ENCODE data around the gene PPARD.

The PPARD gene

GRCh38 chr6:35372633-35373032, 30.3 kb downstream of the PPARD start:
- POLR2A ChIA-PET (ENCODE audit: low non-redundant PET), result no interaction called here
- CTCF ChIA-PET, result interaction anchor here (0.7 kb wide), 1 partner anchor 1365 kb away, joined by 3 read pairs; no protein-coding TSS in a partner anchor
- TF ChIP-seq CTCF (conservative IDR thresholded peaks at IDR 0.05; ENCODE audit: low read depth), result no peak
- DNase-seq (ENCODE audit: low spot score), result no peak
- H3K27ac ChIP-seq, result no peak overlapping the region

GRCh38 chr6:35376281-35376680, 33.9 kb downstream of the PPARD start:
- H3K27ac ChIP-seq, result no peak overlapping the region

GRCh38 chr6:35377002-35377401, 34.6 kb downstream of the PPARD start:
- POLR2A ChIA-PET (ENCODE audit: low non-redundant PET), result no interaction called here
- CTCF ChIA-PET, result interaction anchor here (0.6 kb wide), 1 partner anchor 46 kb away, joined by 3 read pairs; no protein-coding TSS in a partner anchor
- DNase-seq (ENCODE audit: low spot score), result no peak
- TF ChIP-seq CTCF (conservative IDR thresholded peaks at IDR 0.05; ENCODE audit: low read depth), result no peak
- H3K27ac ChIP-seq, result no peak overlapping the region

More at GRCh38 chr6:35376281-35376680, 33.9 kb downstream of the PPARD start:
- POLR2A ChIA-PET (ENCODE audit: low non-redundant PET), result no interaction called here
- CTCF ChIA-PET, result interaction anchor here (0.6 kb wide), 1 partner anchor 45 kb away, joined by 3 read pairs; no protein-coding TSS in a partner anchor
- no peak for DNase-seq (ENCODE audit: low spot score)
- TF ChIP-seq CTCF (conservative IDR thresholded peaks at IDR 0.05; ENCODE audit: low read depth), result no peak

- POLR2A ChIA-PET (ENCODE audit: low non-redundant PET), result no interaction called here
- H3K27ac ChIP-seq, result no peak overlapping the region
- CTCF ChIA-PET, result interaction anchor here (1.0 kb wide), 1 partner anchor 18 kb away, joined by 3 read pairs; no protein-coding TSS in a partner anchor
- TF ChIP-seq CTCF (conservative IDR thresholded peaks at IDR 0.05; ENCODE audit: low read depth), result no peak
- DNase-seq (ENCODE audit: low spot score), result no peak
Measured at GRCh38 chr6:35378261-35378660, 35.9 kb downstream of the PPARD start.

- ChIA-PET CTCF (no interaction called here), POLR2A (ENCODE audit: low non-redundant PET) (no interaction called here)
- no peak for DNase-seq (ENCODE audit: low spot score)
- TF ChIP-seq CTCF (conservative IDR thresholded peaks at IDR 0.05; ENCODE audit: low read depth), result no peak
- no peak overlapping the region for H3K27ac ChIP-seq
Measured at GRCh38 chr6:35381132-35381531, 38.8 kb downstream of the PPARD start.

GRCh38 chr6:35382015-35382414, 39.7 kb downstream of the PPARD start:
- TF ChIP-seq CTCF (conservative IDR thresholded peaks at IDR 0.05; ENCODE audit: low read depth), result no peak
- H3K27ac ChIP-seq, result no peak overlapping the region
- DNase-seq (ENCODE audit: low spot score), result no peak
- POLR2A ChIA-PET (ENCODE audit: low non-redundant PET), result no interaction called here
- CTCF ChIA-PET, result no interaction called here
